ENCODE measurements around the gene LRRFIP1. TPM values are rescaled to one million over a fixed set of nuclear protein-coding genes. Genes with fewer than 3 reads are reported as not detected.
"Not testable (repeated sequence)": the region's sequence is repeated elsewhere in the genome, so short reads cannot be mapped to it uniquely, and the experiment has no call there.

The LRRFIP1 gene
- total RNA-seq, 4 donors from 2014 or later: 142 to 213 (median 191) TPM

DNA sequence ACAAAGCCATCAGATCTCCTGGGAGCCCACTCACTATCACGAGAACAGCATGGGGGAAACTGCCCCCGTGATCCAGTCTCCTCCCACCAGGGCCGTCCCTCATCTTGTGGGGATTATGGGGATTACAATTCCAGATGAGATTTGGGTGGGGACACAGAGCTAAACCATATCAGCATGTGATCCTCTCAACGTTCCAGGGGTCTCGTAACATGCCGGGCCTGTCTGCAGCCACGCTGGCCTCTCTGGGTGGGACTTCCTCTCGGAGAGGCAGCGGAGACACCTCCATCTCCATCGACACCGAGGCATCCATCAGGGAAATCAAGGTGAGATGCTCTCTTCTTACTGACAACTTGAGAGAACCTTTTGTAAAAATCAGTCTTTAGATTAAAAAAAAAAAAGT, 121.6 kb downstream of the LRRFIP1 start:
- WGBS: 84% methylated on average over 11 of the region's 11 CpGs
- TF ChIP-seq POLR2A (IDR thresholded peaks at IDR 0.05; ENCODE audit: low read depth): no peak
- TF ChIP-seq, protein P1, sequence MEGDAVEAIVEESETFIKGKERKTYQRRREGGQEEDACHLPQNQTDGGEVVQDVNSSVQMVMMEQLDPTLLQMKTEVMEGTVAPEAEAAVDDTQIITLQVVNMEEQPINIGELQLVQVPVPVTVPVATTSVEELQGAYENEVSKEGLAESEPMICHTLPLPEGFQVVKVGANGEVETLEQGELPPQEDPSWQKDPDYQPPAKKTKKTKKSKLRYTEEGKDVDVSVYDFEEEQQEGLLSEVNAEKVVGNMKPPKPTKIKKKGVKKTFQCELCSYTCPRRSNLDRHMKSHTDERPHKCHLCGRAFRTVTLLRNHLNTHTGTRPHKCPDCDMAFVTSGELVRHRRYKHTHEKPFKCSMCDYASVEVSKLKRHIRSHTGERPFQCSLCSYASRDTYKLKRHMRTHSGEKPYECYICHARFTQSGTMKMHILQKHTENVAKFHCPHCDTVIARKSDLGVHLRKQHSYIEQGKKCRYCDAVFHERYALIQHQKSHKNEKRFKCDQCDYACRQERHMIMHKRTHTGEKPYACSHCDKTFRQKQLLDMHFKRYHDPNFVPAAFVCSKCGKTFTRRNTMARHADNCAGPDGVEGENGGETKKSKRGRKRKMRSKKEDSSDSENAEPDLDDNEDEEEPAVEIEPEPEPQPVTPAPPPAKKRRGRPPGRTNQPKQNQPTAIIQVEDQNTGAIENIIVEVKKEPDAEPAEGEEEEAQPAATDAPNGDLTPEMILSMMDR (IDR thresholded peaks at IDR 0.05): no peak
- TF ChIP-seq POLR2AphosphoS5 (IDR thresholded peaks at IDR 0.05): no peak
- no peak for TF ChIP-seq EP300 (IDR thresholded peaks at IDR 0.05)
- peaks cover 28 to 75% (median 63%) of the 10 kb centered on the region in 4 donors for H3K36me3 ChIP-seq
- no peak overlapping the region for H3K4me3 ChIP-seq
- no peak for DNase-seq (ENCODE audit: extremely low spot score)
- H3K27me3 ChIP-seq: no peaks in the 10 kb centered on the region
- H3K4me1 ChIP-seq: peaks cover 15 to 27% (median 23%) of the 10 kb centered on the region in 4 donors
- intact Hi-C loops (cut with DNase I): loop anchor here (5.0 to 10.0 kb wide), 3 partner anchors 77 to 634 kb away; no protein-coding TSS in a partner anchor
- H3K9me3 ChIP-seq: no peaks in the 10 kb centered on the region
- no peak overlapping the region for H3K27ac ChIP-seq (replicated peaks in 1 of 4)

DNA sequence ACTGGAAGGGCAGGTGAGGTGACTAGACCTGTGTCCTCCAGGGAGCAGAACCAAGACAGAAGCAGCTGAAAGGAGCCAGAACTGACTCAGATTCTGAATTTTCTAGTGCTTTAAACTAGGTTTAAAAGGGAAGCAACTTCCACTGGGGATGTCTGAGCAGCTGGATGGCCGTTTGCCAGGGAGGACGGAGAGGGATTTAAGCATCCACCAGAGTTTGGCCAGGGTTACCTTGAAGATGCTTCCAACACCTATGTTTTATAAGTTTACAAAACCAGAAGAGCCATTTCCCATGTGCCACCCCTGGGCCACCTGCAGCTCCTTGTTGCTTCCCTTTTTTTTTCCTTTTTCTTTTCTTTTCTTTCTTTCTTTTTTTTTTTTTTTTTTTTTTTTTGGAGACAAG, 122.6 kb downstream of the LRRFIP1 start:
- Histone ChIP-seq H3K4me3 (no peak overlapping the region), H3K27me3 (no peaks in the 10 kb centered on the region), H3K4me1 (peaks cover 6 to 17% (median 14%) of the 10 kb centered on the region in 4 donors), H3K36me3 (peaks cover 33 to 84% (median 71%) of the 10 kb centered on the region in 4 donors), H3K27ac (replicated peaks in 1 of 4) (no peak overlapping the region), H3K9me3 (no peaks in the 10 kb centered on the region)
- intact Hi-C loops (cut with DNase I): loop anchor here (5.0 to 10.0 kb wide), 3 partner anchors 78 to 635 kb away; no protein-coding TSS in a partner anchor
- TF ChIP-seq EP300 (IDR thresholded peaks at IDR 0.05): no peak
- no peak for TF ChIP-seq POLR2AphosphoS5 (IDR thresholded peaks at IDR 0.05)
- TF ChIP-seq, protein P1 (IDR thresholded peaks at IDR 0.05): no peak
- no peak for TF ChIP-seq POLR2A (IDR thresholded peaks at IDR 0.05; ENCODE audit: low read depth)
- 50% methylated on average over 2 of the region's 2 CpGs for WGBS
- DNase-seq (ENCODE audit: extremely low spot score): no peak

DNA sequence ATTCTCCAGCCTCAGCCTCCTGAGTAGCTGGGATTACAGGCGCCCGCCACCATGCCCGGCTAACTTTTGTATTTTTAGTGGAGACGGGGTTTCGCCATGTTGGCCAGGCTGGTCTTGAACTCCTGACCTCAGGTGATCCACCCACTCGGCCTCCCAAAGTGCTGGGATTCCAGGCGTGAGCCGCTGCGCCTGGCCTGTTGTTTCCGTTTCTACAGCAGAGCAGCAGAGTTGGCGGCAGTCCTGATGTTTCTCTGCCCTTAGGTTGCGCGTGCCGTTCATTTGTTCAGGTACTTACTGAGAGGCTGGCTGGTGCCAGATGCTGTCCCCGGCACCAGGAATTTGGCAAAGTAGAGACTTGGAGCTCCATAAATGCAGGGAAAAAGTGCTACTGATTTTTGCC, 123.1 kb downstream of the LRRFIP1 start:
- H3K4me3 ChIP-seq; H3K9me3 ChIP-seq; intact Hi-C loops (cut with DNase I); H3K27ac ChIP-seq (replicated peaks in 1 of 4); H3K27me3 ChIP-seq; DNase-seq (ENCODE audit: extremely low spot score): not testable (repeated sequence)
- Histone ChIP-seq H3K36me3 (peaks cover 38 to 89% (median 76%) of the 10 kb centered on the region in 4 donors), H3K4me1 (peaks cover 1 to 12% (median 9%) of the 10 kb centered on the region in 4 donors)
- WGBS: 95% methylated on average over 15 of the region's 15 CpGs

DNA sequence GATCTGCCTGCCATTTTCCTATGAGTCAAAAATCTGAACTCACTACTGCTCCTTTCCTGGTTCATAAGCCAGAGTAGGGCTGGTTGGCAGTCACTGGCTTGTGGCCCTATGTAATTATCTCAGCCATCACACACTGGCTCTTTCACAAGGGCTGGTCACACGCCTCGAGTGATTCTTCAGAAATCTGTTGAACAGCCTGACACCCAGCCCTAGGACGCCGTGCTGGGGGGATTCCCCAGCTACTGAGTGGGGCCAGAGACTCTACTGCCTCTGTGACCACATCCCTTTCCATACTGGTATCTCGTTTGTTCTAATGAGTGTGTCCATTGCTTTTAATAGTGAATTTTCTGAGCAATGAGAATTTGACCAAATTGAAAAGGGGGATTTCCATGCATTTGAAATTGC, 125.4 kb downstream of the LRRFIP1 start:
- Histone ChIP-seq H3K9me3 (no peaks in the 10 kb centered on the region), H3K27me3 (no peaks in the 10 kb centered on the region), H3K36me3 (peaks cover 56 to 99% (median 92%) of the 10 kb centered on the region in 4 donors), H3K4me3 (no peak overlapping the region), H3K27ac (replicated peaks in 1 of 4) (no peak overlapping the region), H3K4me1 (no peaks in the 10 kb centered on the region)
- intact Hi-C loops (cut with DNase I): no loop called here
- TF ChIP-seq, protein P1 (IDR thresholded peaks at IDR 0.05): no peak
- TF ChIP-seq EP300 (IDR thresholded peaks at IDR 0.05) (no peak), POLR2AphosphoS5 (IDR thresholded peaks at IDR 0.05) (no peak)
- no peak for DNase-seq (ENCODE audit: extremely low spot score)
- WGBS: 58% methylated on average over 5 of the region's 5 CpGs

DNA sequence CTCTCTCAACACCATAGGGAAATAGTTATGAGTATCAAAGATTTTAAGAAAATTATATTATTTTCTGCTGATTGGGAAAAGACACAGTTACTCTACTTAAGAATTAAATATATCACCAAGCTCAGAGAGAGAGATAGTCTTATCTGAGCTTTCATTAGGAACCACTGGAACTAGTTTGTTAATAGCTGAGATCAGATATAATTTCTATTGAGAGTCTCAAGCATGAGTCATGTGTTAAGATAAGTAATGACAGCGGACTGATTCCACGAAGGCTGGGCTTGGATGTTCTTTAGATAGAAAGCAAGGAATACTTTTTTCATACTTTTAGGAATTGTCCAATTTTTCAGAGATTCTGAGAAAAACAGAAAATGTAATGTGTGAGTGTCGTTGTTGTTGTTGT, 126.8 kb downstream of the LRRFIP1 start:
- Histone ChIP-seq H3K36me3 (peaks cover 60 to 100% (median 93%) of the 10 kb centered on the region in 4 donors), H3K27ac (replicated peaks in 1 of 4) (no peak overlapping the region), H3K27me3 (no peaks in the 10 kb centered on the region), H3K4me1 (no peaks in the 10 kb centered on the region), H3K4me3 (no peak overlapping the region), H3K9me3 (no peaks in the 10 kb centered on the region)
- intact Hi-C loops (cut with DNase I): no loop called here
- DNase-seq (ENCODE audit: extremely low spot score): no peak
- no peak for TF ChIP-seq POLR2A (IDR thresholded peaks at IDR 0.05; ENCODE audit: low read depth)
- TF ChIP-seq, protein P1 (IDR thresholded peaks at IDR 0.05): no peak
- no peak for TF ChIP-seq EP300 (IDR thresholded peaks at IDR 0.05)
- TF ChIP-seq POLR2AphosphoS5 (IDR thresholded peaks at IDR 0.05): no peak
- WGBS: 80% methylated on average over 3 of the region's 3 CpGs

Measured in esophagus muscularis mucosa (tissue), 4 donors.